GM13977 (cell line): ENCODE results near the gene AGR2.

Experiments
- DNase-seq: peaks from one replicate; pipeline ENCODE4 v3.0.0; 2012; ENCODE audit warnings: low spot score
- in situ Hi-C: fragments of 300-500 bp; cut with MboI; formaldehyde crosslinking; loops from one replicate; pipeline ENCODE4 v1.12.0; 2022; ENCODE audit warnings: low sequenced_read_pairs, low pct_unique_long_range_greater_than_20kb, mixed read lengths, inconsistent platforms; ENCODE audit not compliant: unreplicated experiment
- TF ChIP-seq, protein P1 (sequence below): IDR thresholded peaks from 2 replicates; pipeline ENCODE4 v1.5.1; 2012; ENCODE audit warnings: mild to moderate bottlenecking, control low read depth; ENCODE audit not compliant: insufficient read depth; ENCODE audit errors: extremely low read depth, missing control alignments

AGR2 gene

DNA sequence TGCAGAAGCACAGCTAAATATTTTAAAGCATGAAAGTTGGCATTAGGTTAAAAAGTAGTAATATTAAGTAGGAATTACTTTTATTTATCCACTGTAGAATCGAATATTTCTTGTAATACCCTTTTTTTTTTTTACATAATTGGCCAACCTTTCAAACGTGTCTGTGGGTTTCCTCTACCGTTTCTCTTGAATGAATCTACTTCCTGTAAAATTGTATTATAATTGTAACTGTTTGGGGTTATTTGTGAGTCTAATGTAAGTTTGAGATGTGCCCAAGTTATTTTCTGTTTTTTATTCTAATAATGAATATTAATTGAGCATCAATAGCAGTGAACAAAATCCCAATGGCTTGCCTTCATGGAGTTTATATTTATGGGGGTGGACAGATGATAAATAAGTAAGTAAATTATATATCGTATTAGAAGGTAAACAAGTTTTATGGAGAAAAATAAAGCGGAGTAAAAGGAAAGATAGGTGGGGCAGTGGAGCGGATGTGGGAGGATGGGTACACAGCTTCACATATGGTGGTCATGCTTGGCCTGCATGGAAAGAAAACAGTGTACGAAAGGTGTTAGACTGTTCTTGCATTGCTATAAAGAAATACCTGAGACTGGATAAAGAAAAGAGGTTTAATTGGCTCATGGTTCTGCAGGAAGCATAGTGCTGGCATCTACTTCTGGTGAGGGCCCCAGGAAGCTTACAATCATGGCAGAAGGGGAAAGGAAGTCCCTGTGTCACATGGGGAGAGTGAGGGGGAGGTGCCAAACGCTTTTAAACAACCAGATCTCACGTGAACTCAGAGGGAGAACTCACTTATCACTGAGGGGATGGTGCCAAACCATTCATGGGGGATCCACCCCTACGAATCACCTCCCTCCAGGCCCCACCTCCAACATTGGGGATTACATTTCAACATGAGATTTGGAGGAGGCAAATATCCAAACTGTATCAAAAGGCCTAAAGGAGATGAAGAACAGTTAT is 45.9 kb downstream of the AGR2 start:
- in situ Hi-C loops = no loop called here
- TF ChIP-seq, protein P1, sequence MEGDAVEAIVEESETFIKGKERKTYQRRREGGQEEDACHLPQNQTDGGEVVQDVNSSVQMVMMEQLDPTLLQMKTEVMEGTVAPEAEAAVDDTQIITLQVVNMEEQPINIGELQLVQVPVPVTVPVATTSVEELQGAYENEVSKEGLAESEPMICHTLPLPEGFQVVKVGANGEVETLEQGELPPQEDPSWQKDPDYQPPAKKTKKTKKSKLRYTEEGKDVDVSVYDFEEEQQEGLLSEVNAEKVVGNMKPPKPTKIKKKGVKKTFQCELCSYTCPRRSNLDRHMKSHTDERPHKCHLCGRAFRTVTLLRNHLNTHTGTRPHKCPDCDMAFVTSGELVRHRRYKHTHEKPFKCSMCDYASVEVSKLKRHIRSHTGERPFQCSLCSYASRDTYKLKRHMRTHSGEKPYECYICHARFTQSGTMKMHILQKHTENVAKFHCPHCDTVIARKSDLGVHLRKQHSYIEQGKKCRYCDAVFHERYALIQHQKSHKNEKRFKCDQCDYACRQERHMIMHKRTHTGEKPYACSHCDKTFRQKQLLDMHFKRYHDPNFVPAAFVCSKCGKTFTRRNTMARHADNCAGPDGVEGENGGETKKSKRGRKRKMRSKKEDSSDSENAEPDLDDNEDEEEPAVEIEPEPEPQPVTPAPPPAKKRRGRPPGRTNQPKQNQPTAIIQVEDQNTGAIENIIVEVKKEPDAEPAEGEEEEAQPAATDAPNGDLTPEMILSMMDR = no peak
- no peak for DNase-seq

GRCh38 chr7:16758036-16758435 is 46.8 kb downstream of the AGR2 start:
- TF ChIP-seq, protein P1 = no peak
- DNase-seq = no peak
- in situ Hi-C loops = no loop called here

DNA sequence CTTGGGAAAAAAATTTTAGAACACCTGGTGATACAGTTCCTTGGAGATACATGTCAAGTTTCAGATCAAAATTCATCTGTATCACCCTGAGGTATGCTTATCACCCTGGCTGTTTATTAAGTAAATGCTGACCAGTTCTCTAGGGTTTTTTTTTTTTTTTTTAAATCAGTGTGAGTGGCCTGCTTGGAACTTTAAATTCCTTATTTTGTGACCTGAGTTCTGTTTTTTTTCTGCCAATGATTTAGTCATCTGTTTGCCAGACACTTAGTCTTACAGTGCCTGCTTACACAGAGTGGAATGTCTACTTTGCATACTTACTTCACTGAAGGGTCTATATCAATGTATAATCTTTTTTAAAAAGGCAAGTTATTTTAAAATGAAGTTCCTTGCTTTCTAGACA is 49.4 kb downstream of the AGR2 start:
- no peak for DNase-seq
- in situ Hi-C loops = no loop called here
- TF ChIP-seq, protein P1 = no peak

DNA sequence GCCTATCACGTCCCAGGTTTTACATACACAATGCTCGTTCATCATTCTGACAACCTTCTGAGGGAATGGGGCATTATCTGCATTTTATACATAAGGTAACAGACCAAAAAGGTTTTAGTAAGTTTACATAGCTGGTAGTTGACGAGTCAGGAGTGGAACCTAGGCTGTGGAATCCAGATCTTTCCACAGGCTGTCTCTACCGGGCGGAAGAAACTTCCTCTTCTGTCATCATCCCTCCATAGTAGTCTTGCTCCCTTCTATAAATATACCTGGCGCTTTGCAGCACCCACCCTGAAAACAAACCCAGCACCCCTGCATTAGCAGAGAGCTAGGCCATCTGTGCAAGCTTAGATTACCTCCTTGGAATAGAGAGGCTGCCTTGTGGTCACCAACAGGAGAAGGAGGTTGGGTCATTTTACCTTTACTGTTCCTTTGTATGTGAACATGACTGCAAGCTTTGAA is 49.9 kb downstream of the AGR2 start:
- in situ Hi-C loops = no loop called here
- no peak for DNase-seq
- TF ChIP-seq, protein P1 = no peak

GRCh38 chr7:16753932-16754855 is 50.6 kb downstream of the AGR2 start:
- TF ChIP-seq, protein P1 = no peak
- peak; percentile 30 for DNase-seq
- in situ Hi-C loops = no loop called here

GRCh38 chr7:16753102-16753931 is 51.5 kb downstream of the AGR2 start, which contains the start of gene TSPAN13:
Gene TSPAN13, plus strand, starts transcription at chr7:16753755. Its CDS starts 213 bp downstream, at chr7:16753968.
- in situ Hi-C loops = no loop called here
- DNase-seq = peak; percentile 31
- TF ChIP-seq, protein P1 = no peak
